COLO668 (cell line): Measurements from ENCODE around the gene KCTD16.

Source experiments
- DNase-seq: peaks from one replicate; lab custom pipeline; 2025; ENCODE audit not compliant: unreplicated experiment; lab: John Stamatoyannopoulos, UW

The KCTD16 gene

DNA sequence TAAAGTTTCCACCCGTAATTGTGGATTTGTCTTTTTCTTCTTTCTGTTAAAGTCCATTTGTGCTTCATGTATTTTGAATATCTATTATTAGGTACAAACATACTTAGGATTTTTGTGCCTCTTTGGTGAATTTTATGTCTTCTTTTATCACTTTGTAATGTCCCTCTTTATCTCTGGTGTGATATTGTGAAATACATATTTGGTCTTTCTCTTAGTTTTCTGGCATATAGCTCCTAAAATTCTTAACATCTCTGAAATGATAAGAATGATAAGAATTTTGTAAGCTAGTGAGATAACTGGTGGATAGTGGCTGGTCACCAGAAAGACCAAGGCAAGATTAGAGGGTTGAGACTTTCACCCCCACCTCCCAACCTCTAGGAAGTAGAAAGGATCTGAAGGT, 111.1 kb downstream of the KCTD16 start:
- DNase-seq, result no peak

DNA sequence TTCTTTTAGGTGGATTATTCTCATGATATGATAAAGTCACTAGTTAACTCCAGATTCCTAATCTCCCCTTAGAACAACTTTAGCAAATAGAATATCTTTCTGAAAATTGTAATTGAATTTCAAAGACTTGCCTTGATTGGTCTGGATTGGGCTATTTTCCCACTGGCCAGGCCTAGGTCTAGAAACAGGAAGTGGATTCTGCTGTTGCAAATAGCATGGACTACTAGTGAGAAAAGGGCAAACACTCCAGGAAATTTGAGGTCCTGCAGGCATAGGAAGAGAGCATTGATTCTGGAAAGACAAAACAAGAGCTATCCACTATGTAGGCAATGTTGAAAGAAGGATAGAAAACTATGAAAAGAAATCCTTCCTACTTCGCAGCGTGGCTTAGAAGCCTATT, 113.4 kb downstream of the KCTD16 start:
- DNase-seq, result no peak

DNA sequence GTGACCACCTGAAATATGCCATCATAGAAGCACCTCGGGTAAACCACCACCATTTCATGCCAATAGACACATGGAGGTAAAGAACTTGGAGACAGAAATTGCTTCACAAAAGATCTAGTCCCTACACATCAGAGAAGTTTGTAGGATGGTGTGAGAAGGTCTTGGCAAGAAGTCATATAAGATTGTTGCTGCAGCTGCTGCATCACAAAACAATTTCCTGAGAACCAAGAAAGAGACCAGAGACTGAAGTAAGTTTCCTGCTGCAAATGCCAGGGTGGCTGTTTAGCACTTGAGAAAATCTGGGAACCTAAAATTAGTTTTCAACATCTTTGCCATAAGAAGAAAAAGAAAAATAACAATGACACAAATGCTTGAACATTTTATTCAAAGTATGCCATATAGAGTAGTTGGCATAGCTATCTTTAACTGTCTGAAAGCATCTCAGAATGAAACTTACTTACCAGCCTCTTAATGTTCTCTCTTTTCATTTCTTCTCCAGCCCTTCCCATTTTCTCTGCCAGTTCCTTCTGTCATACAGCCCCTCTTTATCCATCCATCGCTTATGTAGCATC, 114.3 kb downstream of the KCTD16 start:
- no peak for DNase-seq

DNA sequence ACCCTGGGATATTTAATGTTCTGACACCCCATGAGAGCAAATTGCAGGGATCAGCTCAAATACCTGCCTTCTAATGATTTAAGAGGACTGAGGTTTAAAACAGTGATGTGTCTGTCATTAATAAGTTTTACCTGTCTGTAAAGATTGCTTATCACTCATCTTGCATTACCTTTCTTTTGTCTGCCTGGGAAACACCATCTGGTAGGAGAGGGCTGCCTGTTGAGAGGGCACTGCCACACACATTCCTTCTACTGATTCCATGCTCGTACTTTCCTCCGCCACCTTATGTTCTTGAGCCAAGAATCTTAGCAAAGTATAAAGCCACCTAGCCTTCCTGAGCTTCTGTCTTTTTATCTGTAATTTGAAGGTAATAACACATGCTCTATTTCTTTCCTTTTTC, 118.6 kb downstream of the KCTD16 start:
- DNase-seq, result no peak

DNA sequence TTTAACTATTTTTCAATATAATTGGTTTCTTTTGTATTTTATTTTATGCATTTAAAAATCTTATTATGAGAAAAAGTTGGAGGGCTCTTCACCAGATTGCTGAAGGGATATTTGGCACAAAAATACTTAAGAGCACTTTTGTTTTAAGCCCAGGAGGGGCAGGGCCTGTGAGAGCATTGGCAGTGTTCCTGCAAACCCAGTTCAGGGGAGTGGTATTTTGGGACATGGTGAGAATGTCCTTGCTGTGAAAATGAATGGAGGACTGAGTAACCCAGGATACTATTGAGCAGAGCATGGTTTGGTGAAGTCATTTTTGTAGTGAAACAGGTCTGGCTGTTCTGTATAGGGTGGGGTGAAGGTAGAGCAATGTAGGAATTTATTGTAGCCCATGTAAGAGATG, 121.4 kb downstream of the KCTD16 start:
- no peak for DNase-seq

DNA sequence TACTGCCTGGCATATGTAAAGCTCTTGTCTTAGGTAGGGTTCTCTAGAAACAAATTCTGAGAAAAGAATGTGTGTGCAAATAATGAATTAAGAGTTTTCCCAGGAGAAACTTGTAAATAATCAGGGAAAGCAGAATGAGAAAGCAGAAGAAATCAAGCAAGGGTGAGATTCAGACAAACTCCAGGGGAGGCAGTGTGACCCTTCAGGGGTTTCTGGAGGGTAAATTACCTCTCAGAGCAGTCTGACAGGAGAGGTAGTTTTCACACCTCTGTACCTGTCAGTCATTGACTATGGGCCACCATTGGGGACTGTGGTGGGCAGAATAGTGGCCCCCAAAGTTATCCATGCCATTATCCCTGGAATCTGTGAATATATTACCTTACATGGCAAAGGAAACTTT, 124.6 kb downstream of the KCTD16 start:
- DNase-seq, result no peak

DNA sequence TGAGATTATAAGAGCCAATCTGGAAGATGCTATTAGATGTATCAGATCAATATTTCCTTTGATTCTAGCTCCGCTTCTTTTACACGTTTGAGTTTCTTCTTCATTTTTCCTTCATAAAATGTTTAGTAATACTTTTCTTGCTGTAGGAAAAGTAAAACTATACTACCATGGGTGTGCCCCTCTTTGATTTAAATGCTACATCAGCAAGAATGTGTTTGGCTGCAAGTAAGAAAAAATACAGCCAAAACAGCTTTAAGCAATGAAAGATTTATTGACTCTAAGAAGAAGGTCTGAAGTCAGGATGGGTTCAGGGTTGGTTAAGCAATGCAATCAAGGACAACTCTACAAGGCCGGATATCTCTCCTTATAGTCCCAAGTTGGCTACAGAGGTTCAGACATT, 126.4 kb downstream of the KCTD16 start:
- no peak for DNase-seq

DNA sequence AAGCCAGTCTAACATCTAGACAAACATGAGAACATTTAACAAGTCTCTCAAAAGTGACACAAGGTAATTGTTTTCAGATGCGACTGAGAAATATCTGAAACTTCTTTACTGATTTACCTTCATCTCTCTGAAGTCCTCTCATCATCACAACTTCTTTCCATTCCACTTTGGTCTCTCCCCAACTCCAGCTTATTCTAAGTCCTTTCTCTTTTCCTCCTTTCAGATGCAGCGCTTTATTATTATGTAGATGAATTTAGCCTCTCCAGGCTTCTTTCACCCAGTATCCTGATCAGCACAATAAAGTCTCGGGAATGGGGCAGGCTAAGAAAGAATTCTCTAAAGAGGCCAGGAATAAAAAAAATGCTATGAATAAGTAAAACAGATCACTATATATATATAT, 128.0 kb downstream of the KCTD16 start:
- DNase-seq, result no peak

DNA sequence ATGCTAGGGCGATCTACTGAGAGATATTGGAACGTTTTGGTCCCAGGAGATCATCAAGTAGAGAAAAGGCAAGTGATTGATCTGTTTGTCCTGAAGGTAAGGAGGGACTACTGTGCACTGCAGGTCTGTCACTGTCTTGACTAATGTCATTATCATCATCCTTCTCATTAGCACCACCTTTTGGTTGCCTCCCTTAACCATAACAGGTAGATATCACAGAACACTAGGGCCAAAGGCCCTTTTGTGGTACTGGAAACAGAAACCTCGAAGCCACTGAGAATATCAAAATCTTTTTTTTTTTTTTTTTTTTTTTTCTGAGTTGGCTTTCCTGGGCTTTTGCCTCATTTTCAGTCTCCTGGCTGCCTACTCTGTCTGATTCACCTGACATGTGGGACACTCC, 134.0 kb downstream of the KCTD16 start:
- no peak for DNase-seq

DNA sequence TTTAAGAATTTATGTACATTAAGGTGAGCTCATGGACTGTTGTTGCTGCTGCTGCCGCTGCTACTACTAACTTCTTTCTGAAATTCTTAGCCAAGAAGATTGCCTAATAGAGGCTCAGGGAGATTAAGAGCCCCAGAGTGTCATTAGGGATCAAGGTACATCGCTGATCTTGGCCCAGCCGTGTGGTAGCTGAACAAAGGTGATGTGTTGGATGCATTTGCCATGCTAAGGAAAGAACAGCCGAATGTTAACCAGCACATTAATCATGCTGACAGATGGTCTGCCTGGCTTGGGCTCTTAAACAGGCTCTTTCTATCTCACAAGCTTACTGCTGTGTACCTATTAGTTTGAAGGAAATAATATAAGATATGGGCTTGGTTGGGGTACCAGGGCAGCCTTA, 137.1 kb downstream of the KCTD16 start:
- peak; percentile 3 for DNase-seq

DNA sequence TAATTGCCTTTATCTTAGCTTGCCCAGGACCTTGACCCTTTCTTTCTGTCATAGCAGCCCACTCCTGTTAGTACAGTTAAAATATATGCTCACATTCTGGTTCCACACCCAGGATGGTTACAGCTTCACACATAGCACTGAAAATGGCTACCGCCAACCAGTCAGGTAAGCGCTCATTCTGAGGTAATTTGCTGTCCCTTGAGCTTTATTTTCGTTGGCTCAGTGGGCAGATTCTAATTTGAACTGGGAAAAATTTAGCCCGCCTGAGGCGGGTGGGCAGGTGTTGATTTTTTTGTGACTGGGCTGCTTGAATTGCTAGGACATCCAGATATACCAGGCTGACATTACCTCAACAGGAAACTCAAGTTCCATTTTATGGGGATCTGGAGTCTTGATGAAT, 137.5 kb downstream of the KCTD16 start:
- DNase-seq, result no peak

DNA sequence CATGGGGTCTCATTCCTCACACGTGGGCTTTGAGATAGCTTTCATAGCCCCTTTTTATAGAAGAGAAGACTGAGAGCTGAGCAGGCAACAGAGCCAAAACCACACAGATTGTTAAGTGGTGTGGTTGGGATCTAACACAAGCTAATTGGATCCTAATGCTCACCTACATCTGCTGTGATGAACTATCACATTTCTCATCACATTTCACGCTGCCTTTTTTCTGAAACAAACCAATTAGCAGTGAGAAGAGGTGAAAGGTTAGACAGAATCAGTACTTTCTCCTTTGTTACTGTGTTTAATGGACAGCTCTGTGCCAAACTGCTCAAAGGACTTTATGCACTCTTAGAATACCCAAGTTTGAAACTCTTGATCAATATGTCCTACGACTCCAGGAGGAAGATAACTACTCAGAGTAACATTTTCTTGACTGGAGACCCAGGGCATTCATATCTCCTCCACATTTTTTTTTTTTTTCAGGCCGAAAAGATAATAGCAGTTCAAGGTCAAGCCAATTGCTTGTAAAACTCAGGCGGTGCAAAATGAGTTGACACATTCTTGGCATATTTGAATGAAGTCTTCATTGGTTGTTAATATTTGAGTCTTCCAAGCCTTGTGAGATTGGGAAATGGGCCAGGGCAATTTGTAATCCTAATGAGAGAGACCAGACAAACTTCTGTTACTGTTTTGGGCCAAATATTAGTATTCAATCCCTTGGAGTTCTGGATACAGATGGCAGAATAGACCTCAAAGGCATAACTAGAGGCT, 138.4 kb downstream of the KCTD16 start:
- no peak for DNase-seq

DNA sequence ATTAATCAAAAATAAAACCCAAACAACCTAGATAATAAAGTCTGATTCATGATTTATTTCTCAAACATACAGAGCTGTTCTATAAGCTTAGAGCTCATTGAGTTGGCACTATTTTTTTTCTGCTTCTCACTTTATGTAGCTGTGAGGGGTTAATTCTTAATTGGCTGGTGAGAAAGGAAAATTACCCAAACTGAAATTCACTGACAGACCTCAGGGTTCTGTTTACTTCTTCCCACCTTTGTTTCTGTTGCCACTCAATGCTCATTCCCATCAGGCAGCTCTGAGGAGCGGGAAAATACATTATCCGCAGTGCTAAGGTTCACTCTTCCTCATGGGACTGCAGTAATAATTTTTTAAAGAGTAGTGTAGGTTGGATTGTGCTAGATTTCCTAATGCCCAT, 139.9 kb downstream of the KCTD16 start:
- no peak for DNase-seq

DNA sequence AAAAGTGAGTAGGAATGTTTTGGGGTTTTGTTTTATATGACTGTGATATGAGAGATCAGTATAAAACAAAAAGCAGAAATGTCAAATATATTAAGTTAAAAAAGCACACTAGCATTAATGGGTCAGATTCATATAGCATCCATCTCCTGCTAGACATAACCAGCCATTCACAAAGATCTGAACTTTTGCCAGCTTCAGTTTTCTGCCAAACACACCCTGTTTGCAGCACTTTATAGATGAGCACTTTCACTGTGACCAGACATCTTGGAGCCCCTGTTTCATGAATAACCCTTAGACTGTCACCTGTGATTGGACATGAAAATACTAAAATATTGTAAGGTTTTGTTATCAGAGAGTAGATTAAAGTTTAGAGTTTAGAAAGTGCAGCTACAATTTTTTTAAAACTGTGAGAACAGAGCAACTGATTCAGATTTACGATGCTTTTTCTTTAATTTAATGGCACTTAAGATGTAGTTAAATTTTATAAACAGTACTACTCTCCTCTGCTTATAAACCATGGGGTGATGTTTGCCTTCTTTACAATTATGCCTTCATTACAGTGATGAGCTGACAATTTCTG, 142.6 kb downstream of the KCTD16 start:
- no peak for DNase-seq

DNA sequence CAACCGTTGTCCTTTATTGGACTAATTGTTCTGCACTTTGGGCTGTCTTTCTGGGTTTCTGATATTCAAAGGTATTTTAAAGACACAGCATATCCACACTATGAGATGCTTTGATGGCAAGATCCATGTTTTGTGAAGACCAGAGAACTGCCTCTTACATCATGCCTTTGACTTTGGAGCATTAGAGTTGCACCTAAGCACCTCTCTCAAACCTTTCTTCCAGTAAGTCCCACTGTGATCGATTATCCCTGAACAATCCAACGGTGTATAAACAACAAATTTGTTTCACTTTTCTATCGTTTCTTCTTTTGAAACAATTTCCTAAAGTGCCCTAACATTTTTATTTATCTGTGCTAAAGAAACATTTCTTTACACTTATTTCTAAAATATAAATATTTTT, 144.4 kb downstream of the KCTD16 start:
- DNase-seq, result no peak

DNA sequence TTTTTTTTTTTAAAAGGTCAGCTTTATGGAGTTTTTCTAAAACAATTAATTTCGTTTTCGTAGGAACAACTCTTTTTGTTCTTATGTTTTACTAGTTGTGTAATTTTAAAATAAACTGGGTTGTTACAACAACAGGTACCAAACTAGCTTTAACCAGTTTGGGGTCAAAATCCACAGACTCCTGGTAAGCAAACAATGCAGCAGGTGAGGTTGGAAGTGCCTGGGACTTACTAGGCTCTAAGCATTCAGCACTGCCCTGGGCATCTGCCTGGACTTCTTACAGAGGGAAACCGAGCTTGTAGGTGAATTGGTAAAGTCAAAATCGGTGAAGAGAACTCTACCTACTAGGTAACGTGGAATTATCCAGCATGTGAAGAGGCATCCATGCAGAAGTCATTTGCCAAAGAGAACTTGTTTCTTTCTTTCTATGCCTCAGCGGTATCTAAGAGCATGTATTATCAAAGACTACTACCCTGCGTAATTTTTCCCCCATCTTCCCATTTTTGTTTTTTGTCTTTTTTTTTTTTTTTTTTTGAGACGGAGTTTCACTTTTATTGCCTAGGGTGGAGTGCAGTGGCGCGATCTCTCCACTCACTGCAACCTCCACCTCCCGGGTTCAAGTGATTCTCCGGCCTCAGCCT, 145.4 kb downstream of the KCTD16 start:
- peak; percentile 77 for DNase-seq

DNA sequence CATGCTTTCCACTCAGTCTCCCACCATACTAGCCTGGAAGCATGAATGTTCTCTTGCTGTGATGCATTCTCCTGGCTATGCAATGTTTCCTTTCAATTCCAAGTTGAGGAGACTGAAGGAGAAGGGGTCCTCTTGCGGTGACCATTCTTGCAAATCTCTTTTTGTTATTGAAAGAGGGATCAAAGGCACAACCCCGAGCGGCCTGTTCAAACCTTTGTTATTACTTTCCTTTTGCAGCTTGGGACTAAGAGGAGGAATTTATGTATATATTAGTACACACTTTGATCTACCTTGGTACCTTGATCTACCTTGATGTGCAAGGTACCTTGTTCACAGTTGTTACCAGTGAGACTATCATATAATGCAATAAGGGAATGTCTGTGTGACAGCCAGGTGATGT, 147.3 kb downstream of the KCTD16 start:
- DNase-seq, result no peak

DNA sequence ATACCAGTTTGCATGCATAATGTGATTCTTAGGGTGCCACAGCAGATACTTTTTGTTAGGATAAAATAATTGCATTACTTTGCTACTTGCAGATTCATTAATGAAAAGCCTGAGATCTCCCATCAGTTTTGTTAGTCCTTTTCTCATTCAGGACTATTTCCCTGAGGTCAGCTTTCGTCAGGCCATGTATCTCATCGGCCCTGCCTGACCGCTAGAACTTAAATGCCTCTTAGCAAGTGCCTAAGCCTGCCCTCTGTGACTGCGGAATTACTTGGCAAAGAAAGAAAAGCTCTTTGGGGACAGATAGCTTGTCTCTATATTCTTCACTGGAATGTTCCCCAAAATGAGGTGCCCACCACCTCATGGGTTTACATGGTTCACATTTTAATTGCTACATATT, 147.8 kb downstream of the KCTD16 start:
- DNase-seq, result no peak

DNA sequence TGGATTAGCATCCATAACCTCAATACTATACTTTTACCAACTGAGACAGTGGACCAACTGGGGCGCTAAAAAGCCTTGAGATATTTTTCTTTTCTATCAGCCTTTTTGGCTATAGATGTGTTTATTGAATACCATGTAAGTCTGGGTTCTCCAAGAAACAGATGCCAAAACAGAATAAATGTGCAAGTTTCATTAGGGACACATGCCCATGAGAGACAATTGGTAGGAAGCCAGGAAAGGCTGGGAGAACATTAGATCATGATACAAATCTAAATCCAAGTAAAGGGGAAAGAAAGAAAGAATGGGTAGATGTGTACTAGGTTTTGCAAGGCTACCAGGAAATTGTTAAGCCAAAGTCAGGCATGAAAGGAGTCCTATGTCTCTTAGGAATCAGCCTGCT, 152.5 kb downstream of the KCTD16 start:
- DNase-seq, result no peak

DNA sequence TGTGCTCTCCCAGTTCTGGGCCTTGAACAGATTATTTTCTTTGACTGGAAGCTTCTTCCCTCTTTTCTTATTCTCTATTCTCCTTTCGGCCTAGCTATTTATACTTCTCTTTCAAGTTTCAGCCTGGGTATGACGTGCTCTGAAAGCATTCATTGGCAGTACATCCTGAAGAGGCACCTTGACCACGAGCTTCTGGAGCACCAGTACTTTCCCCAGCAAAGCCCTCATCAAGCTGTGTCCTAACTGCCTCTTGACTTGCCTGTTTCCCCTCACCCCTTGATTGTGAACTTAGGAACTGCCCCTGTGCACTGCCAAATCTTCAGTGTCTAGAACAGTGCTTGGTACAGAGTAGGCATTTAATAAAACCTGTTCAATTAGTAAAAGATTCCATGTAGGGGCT, 154.9 kb downstream of the KCTD16 start:
- DNase-seq, result no peak

DNA sequence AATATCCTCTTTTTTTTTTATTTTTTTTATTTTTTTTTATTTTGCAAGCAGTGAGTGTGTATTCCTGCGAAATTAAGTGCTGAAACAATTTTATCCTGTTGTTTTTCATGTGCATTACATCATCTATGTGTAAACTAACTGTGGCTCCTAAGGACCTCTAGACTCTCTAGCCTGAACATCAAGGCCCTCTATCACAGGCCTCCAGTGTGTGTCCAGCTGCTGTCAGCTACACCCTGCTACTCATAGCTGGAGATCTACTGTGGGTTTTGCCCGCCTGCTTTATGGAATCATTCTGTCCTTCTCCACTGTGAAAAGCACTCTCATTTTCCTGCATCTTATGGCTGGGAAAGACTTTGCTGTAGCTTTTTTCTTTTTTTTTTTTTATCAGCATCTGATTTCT, 157.8 kb downstream of the KCTD16 start:
- peak; percentile 73 for DNase-seq

DNA sequence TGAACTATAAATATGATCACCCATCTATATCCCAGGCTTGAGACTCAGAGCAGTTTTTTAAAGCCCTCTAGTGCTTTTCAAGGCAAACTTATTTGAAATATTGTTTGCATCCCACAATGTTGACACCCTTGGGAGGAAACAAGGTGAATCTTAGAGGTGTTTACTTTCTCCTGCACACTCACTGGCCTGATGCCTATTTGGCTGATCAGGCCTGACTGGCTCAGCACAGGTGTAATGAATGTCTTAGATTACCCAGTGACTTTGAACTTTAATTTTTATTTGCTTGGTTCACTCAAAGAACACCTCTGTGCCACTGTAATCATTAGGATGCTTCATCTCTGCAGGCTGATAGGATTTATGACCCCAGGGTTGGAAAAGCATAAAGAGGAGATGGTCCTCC, 158.3 kb downstream of the KCTD16 start:
- DNase-seq, result peak; percentile 13
